ENCODE results near the gene MRGPRX1. TPM values are rescaled to one million over a fixed set of nuclear protein-coding genes. Genes with fewer than 3 reads are reported as not detected.

Gene MRGPRX1
- total and polyA plus RNA-seq, 10 donors: not detected

DNA sequence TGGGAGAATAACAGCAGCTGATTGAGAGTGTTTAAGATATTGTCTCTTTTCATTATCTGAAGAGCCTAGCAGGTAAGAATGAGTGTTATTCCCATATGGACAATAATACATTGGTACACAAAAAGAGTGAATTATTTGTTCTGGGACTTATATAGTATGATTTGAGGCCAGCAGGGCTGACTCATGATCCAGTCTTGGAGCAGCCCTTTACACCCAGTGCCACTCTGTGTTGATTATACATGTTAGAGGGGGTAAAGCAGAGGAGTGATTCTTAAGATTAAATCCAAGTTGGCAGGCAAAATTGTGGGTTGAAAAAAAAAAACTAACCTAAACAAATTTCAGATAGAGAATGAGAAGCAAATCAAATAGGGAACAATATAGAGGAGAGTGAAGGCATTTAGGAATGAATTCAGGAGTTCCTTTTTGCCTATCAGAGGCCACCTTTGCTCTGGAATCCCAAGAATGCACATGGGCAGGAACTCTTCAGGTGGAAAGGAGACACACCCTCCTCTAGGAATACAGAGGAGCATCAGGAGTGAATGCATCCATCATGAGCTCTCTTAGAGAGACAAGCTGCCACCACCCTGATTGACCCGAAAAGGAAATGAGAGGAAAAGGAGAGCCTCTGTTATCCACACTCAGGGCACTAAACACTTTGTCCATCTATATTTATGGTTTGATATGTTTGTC lies 19.2 kb upstream of the MRGPRX1 start:
- TF ChIP-seq, protein P1, sequence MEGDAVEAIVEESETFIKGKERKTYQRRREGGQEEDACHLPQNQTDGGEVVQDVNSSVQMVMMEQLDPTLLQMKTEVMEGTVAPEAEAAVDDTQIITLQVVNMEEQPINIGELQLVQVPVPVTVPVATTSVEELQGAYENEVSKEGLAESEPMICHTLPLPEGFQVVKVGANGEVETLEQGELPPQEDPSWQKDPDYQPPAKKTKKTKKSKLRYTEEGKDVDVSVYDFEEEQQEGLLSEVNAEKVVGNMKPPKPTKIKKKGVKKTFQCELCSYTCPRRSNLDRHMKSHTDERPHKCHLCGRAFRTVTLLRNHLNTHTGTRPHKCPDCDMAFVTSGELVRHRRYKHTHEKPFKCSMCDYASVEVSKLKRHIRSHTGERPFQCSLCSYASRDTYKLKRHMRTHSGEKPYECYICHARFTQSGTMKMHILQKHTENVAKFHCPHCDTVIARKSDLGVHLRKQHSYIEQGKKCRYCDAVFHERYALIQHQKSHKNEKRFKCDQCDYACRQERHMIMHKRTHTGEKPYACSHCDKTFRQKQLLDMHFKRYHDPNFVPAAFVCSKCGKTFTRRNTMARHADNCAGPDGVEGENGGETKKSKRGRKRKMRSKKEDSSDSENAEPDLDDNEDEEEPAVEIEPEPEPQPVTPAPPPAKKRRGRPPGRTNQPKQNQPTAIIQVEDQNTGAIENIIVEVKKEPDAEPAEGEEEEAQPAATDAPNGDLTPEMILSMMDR (IDR thresholded peaks at IDR 0.05 in 8 of 11, conservative IDR thresholded peaks at IDR 0.05 in 3 of 11): no peak
- no peak for TF ChIP-seq POLR2AphosphoS5 (IDR thresholded peaks at IDR 0.05)
- no peak for TF ChIP-seq POLR2A (IDR thresholded peaks at IDR 0.05)
- H3K9me3 ChIP-seq: no peaks in the 10 kb centered on the region
- 63 to 94% (median 81%) methylated on average over 1 of the region's 1 CpG for WGBS, 5 donors
- H3K27me3 ChIP-seq (replicated peaks in 1 of 7): no peaks in the 10 kb centered on the region
- H3K4me3 ChIP-seq: no peak overlapping the region
- H3K4me1 ChIP-seq: no peaks in the 10 kb centered on the region
- no peak overlapping the region for H3K27ac ChIP-seq
- no peaks in the 10 kb centered on the region for H3K36me3 ChIP-seq
- intact Hi-C loops (cut with DNase I; ENCODE audit: low total_unique reads): no loop called here
- DNase-seq: no peak

DNA sequence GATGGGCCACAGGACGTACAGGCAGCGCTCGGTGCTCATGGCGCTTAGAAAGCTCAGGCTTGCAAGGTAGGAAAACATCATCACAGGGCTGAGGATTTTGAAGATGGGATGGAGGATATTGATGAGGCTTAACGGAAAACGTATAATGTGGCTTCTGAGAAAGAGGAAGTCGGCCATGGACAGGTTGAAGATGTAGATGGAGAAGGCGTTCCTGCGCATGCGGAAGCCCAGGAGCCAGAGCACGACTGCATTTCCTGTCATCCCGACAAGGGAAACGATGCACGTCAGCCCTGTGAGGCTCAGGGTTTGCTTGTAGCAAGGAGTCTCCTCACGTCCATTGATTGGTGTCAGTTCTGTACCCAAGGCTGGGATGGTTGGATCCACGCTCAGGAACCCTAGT lies 17.4 kb upstream of the MRGPRX1 start:
- Histone ChIP-seq H3K27me3 (replicated peaks in 1 of 7) (no peaks in the 10 kb centered on the region), H3K4me3 (no peak overlapping the region), H3K27ac (no peak overlapping the region), H3K4me1 (no peaks in the 10 kb centered on the region), H3K9me3 (no peaks in the 10 kb centered on the region), H3K36me3 (no peaks in the 10 kb centered on the region)
- intact Hi-C loops (cut with DNase I; ENCODE audit: low total_unique reads): no loop called here
- TF ChIP-seq, protein P1 (IDR thresholded peaks at IDR 0.05 in 8 of 11, conservative IDR thresholded peaks at IDR 0.05 in 3 of 11): no peak
- TF ChIP-seq POLR2A (IDR thresholded peaks at IDR 0.05) (no peak), POLR2AphosphoS5 (IDR thresholded peaks at IDR 0.05) (no peak)
- no peak for DNase-seq
- WGBS, 5 donors: 85 to 91% (median 89%) methylated on average over 16 of the region's 16 CpGs

DNA sequence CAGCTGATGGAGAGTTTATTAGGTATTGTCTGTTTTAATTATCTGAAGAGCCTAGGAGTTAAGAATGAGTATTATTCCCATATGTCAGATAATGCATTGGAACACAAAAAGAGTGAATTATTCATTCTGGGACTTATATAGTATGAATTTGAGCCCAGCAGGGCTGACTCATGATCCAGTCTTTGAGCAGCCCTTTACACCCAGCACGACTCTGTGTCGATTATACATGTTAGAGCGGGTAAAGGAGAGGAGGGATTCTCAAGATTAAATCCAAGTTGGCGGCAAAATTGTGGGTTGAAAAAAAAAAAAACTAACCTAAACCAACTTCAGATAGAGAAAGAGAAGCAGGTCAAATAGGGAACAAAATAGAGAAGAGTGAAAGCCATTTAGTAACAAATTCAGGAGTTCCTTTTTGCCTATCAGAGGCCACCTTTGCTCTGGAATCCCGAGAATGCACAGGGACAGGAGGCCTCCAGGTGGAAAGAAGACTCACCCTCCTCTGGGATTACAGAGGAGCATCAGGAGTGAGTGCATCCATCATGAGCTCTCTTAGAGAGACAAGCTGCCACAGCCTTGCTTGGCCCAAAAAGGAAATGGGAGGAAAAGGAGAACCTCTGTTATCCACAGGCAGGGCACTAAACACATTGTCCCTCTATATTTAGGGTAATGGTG lies 3.1 kb downstream of the MRGPRX1 start:
- no peak overlapping the region for H3K27ac ChIP-seq
- TF ChIP-seq POLR2AphosphoS5 (IDR thresholded peaks at IDR 0.05) (no peak), POLR2A (IDR thresholded peaks at IDR 0.05) (no peak)
- TF ChIP-seq, protein P1 (IDR thresholded peaks at IDR 0.05 in 8 of 11, conservative IDR thresholded peaks at IDR 0.05 in 3 of 11): no peak
- intact Hi-C loops (cut with DNase I; ENCODE audit: low total_unique reads): no loop called here
- DNase-seq: no peak
- H3K4me3 ChIP-seq: no peak overlapping the region
- peaks cover 0 to 8% (median 0%) of the 10 kb centered on the region in 7 donors for H3K27me3 ChIP-seq (replicated peaks in 1 of 7)
- 80 to 89% (median 85%) methylated on average over 5 of the region's 5 CpGs for WGBS, 5 donors
- H3K9me3 ChIP-seq: no peaks in the 10 kb centered on the region
- no peaks in the 10 kb centered on the region for H3K36me3 ChIP-seq
- H3K4me1 ChIP-seq: no peaks in the 10 kb centered on the region

DNA sequence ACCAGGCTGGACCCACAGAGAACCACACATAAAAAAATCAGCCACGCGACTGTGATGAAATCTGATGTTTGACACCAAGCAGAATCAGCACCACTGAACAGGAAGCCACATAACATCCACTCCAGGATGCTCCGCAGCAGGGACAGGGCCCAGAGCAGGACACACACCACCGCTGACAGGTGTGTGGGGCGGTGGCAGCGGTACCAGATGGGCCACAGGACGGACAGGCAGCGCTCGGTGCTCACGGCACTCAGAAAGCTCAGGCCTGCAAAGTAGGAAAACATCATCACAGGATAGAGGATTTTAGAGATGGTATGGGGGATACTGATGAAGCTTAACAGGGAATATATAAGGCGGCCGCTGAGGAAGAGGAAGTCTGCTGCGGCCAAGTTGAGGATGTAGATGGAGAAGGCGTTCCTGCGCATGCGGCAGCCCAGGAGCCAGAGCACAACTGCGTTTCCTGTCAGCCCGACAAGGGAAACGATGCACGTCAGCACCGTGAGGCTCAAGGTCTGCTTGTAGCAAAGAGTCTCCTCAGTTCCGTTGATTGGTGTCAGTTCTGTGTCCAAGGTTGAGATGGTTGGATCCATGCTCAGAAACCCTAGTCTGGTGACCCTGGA lies 4.9 kb downstream of the MRGPRX1 start:
- Histone ChIP-seq H3K4me1 (no peaks in the 10 kb centered on the region), H3K27me3 (replicated peaks in 1 of 7) (peaks cover 0 to 8% (median 0%) of the 10 kb centered on the region in 7 donors), H3K9me3 (no peaks in the 10 kb centered on the region), H3K4me3 (no peak overlapping the region), H3K36me3 (no peaks in the 10 kb centered on the region), H3K27ac (peak overlapping the region in 1 of 8 donors; percentile 18)
- TF ChIP-seq, protein P1 (IDR thresholded peaks at IDR 0.05 in 8 of 11, conservative IDR thresholded peaks at IDR 0.05 in 3 of 11): no peak
- peak in 1 of 3 donors; percentile 28 for TF ChIP-seq POLR2AphosphoS5 (IDR thresholded peaks at IDR 0.05)
- TF ChIP-seq POLR2A (IDR thresholded peaks at IDR 0.05): no peak
- intact Hi-C loops (cut with DNase I; ENCODE audit: low total_unique reads): no loop called here
- WGBS, 5 donors: 63 to 88% (median 69%) methylated on average over 20 to 22 of the region's 22 CpGs
- DNase-seq: no peak

All from spleen (tissue), 11 donors.